ENCODE data around the gene THAP5.
"Not testable (repeated sequence)": the region's sequence is repeated elsewhere in the genome, so short reads cannot be mapped to it uniquely, and the experiment has no call there.

THAP5 gene

DNA sequence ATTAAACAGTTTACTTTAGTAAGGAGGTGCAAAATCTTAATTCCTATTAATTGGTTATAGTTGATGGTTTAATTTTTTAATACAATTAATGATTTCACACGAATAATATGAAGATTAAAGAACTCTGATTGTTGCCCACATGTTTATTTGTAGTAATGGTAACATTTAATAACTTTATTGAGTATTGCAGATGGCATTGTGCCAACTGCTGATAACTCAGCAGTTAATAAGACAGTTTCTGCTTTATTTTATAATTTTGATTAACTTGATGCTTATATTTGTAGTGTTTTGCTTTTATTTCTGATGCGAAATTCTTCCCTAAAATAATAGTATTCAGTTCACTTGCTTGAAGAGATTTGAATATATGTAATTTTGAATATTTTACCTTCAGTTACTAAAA is 3.0 kb upstream of the THAP5 start:
- DNase-seq (ENCODE audit: insufficient read length, low spot score) (no peak), FAIRE-seq (no peak)
- TF ChIP-seq POLR2AphosphoS5 (IDR thresholded peaks at IDR 0.05; ENCODE audit: low read depth, low read length) (no peak), POLR2A (IDR thresholded peaks at IDR 0.05; ENCODE audit: low read depth, low read length) (no peak), PAX5 (IDR thresholded peaks at IDR 0.05; ENCODE audit: insufficient read depth, low read length, severe bottlenecking) (no peak), SPI1 (IDR thresholded peaks at IDR 0.05; ENCODE audit: low read depth, low read length) (no peak), POU2F2 (IDR thresholded peaks at IDR 0.05; ENCODE audit: low read depth, low read length) (no peak), TAF1 (IDR thresholded peaks at IDR 0.05; ENCODE audit: low read depth, low read length) (no peak)

- DNase-seq (ENCODE audit: insufficient read length, low spot score), result peak; percentile 5
Measured at GRCh38 chr7:108570146-108570755, 745 bp upstream of the THAP5 start.

GRCh38 chr7:108568801-108569380 is 615 bp downstream of the THAP5 start:
- FAIRE-seq, result peak; percentile 52
- DNase-seq (ENCODE audit: insufficient read length, low spot score), result no peak
- TF ChIP-seq PAX5 (IDR thresholded peaks at IDR 0.05; ENCODE audit: insufficient read depth, low read length, severe bottlenecking) (no peak), POLR2A (IDR thresholded peaks at IDR 0.05; ENCODE audit: low read depth, low read length) (no peak), POU2F2 (IDR thresholded peaks at IDR 0.05; ENCODE audit: low read depth, low read length) (no peak), POLR2AphosphoS5 (IDR thresholded peaks at IDR 0.05; ENCODE audit: low read depth, low read length) (no peak), SPI1 (IDR thresholded peaks at IDR 0.05; ENCODE audit: low read depth, low read length) (no peak), TAF1 (IDR thresholded peaks at IDR 0.05; ENCODE audit: low read depth, low read length) (no peak)

More at GRCh38 chr7:108570146-108570755, 745 bp upstream of the THAP5 start:
- FAIRE-seq, result peak; percentile 86
- TF ChIP-seq POLR2AphosphoS5 (IDR thresholded peaks at IDR 0.05; ENCODE audit: low read depth, low read length) (no peak), SPI1 (IDR thresholded peaks at IDR 0.05; ENCODE audit: low read depth, low read length) (peak; percentile 21; the same call in 1 of the 2 replicates), POU2F2 (IDR thresholded peaks at IDR 0.05; ENCODE audit: low read depth, low read length) (no peak)

- TF ChIP-seq POLR2A (IDR thresholded peaks at IDR 0.05; ENCODE audit: low read depth, low read length) (no peak), PAX5 (IDR thresholded peaks at IDR 0.05; ENCODE audit: insufficient read depth, low read length, severe bottlenecking) (no peak), TAF1 (IDR thresholded peaks at IDR 0.05; ENCODE audit: low read depth, low read length) (no peak)
- FAIRE-seq, result no peak
- DNase-seq (ENCODE audit: insufficient read length, low spot score), result no peak
Measured at GRCh38 chr7:108565987-108566386, 3.5 kb downstream of the THAP5 start.

DNA sequence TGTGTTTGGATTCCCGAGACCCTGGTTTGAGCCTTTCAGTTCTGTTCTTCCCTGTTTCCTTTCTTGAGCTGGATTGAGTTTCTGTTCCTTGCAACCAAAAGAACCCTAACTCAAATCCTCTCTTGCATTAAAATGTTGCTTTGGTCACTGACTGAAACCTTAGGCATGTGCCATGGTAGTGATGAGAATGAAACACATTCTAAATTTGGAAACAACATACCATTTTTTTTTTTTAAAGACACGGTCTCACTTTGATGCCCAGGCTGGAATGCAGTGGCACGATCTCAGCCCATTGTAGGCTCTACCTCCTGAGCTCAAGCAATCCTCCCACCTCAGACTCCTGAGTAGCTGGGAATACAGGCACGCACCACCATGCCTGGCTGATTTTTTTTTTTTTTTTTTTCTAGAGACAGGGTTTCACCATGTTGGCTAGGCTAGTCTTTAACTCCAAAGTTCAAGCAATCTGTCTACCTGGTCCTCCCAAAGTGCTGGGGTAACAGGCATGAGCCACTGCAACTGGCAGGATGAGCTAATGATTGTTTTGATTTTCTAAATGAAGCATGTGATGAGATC is 8.4 kb downstream of the THAP5 start:
- TF ChIP-seq POLR2A (IDR thresholded peaks at IDR 0.05; ENCODE audit: low read depth, low read length), result no peak
- TF ChIP-seq POLR2AphosphoS5 (IDR thresholded peaks at IDR 0.05; ENCODE audit: low read depth, low read length), result no peak
- TF ChIP-seq SPI1 (IDR thresholded peaks at IDR 0.05; ENCODE audit: low read depth, low read length), result no peak
- TF ChIP-seq PAX5 (IDR thresholded peaks at IDR 0.05; ENCODE audit: insufficient read depth, low read length, severe bottlenecking), result no peak
- TF ChIP-seq TAF1 (IDR thresholded peaks at IDR 0.05; ENCODE audit: low read depth, low read length), result no peak
- TF ChIP-seq POU2F2 (IDR thresholded peaks at IDR 0.05; ENCODE audit: low read depth, low read length), result no peak
- DNase-seq (ENCODE audit: insufficient read length, low spot score) (no peak), FAIRE-seq (no peak)

GRCh38 chr7:108559253-108559652 is 10.3 kb downstream of the THAP5 start:
- TF ChIP-seq POLR2AphosphoS5 (IDR thresholded peaks at IDR 0.05; ENCODE audit: low read depth, low read length) (no peak), POLR2A (IDR thresholded peaks at IDR 0.05; ENCODE audit: low read depth, low read length) (no peak), PAX5 (IDR thresholded peaks at IDR 0.05; ENCODE audit: insufficient read depth, low read length, severe bottlenecking) (no peak), SPI1 (IDR thresholded peaks at IDR 0.05; ENCODE audit: low read depth, low read length) (no peak), TAF1 (IDR thresholded peaks at IDR 0.05; ENCODE audit: low read depth, low read length) (no peak), POU2F2 (IDR thresholded peaks at IDR 0.05; ENCODE audit: low read depth, low read length) (no peak)
- DNase-seq (ENCODE audit: insufficient read length, low spot score), result no peak
- no peak for FAIRE-seq

DNA sequence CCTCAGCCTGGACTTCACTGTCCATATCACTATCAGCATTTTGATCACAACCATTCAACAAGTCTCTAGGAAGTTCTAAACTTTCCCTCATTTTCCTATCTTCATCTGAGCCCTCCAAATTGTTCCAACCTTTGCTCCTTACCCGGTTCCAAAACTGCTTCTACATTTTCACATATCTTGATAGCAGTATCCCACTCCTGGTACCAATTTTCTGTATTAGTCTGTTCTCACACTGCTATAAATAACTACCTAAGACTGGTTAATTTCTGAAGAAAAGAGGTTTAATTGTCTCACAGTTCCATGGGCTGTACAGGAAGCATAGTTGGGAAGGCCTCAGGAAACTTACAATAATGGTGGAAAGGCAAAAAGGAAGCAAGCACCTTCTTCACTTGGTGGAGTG is 11.9 kb downstream of the THAP5 start:
- FAIRE-seq (no peak), DNase-seq (ENCODE audit: insufficient read length, low spot score) (no peak)
- TF ChIP-seq SPI1 (IDR thresholded peaks at IDR 0.05; ENCODE audit: low read depth, low read length) (no peak), POU2F2 (IDR thresholded peaks at IDR 0.05; ENCODE audit: low read depth, low read length) (no peak), POLR2A (IDR thresholded peaks at IDR 0.05; ENCODE audit: low read depth, low read length) (no peak)

DNA sequence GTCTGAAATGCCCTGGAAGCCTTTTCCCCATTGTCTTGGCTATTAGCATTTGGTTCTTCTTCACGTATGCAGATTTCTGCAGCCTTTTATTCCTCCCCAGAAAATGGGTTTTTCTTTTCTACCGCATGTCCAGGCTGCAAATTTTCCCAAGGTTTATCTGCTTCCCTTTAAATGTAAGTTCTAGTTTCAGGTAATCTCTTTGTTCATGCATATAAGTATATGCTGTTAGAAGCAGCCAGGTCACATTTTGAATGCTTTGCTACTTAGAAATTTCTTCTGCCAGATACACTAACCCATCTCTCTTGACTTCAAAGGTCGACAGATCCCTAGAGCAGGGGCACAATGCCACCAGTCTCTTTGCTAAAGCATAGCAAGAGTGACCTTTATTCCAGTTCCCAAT is 12.3 kb downstream of the THAP5 start:
- TF ChIP-seq POLR2A (IDR thresholded peaks at IDR 0.05; ENCODE audit: low read depth, low read length) (no peak), POU2F2 (IDR thresholded peaks at IDR 0.05; ENCODE audit: low read depth, low read length) (no peak), PAX5 (IDR thresholded peaks at IDR 0.05; ENCODE audit: insufficient read depth, low read length, severe bottlenecking) (no peak), SPI1 (IDR thresholded peaks at IDR 0.05; ENCODE audit: low read depth, low read length) (no peak), POLR2AphosphoS5 (IDR thresholded peaks at IDR 0.05; ENCODE audit: low read depth, low read length) (no peak), TAF1 (IDR thresholded peaks at IDR 0.05; ENCODE audit: low read depth, low read length) (no peak)
- FAIRE-seq, result no peak
- DNase-seq (ENCODE audit: insufficient read length, low spot score), result no peak

DNA sequence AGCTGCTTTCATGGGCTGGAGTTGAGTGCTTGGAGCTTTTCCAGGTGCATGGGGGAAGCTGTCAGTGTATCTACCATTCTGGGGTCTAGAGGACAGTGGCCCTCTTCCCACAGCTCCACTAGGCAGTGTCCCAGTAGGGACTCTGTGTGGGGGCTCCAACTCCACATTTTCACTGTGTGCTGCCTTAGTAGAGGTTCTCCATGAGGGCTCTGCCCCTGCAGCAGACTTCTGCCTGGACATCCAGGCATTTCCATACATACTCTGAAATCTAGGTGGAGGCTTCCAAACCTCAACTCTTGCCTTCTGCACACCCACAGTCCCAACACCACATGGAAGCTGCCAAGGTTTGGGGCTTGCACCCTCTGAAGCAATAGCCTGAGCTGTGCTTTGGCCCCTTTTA is 12.8 kb downstream of the THAP5 start:
- not testable (repeated sequence) for FAIRE-seq; DNase-seq (ENCODE audit: insufficient read length, low spot score)

DNA sequence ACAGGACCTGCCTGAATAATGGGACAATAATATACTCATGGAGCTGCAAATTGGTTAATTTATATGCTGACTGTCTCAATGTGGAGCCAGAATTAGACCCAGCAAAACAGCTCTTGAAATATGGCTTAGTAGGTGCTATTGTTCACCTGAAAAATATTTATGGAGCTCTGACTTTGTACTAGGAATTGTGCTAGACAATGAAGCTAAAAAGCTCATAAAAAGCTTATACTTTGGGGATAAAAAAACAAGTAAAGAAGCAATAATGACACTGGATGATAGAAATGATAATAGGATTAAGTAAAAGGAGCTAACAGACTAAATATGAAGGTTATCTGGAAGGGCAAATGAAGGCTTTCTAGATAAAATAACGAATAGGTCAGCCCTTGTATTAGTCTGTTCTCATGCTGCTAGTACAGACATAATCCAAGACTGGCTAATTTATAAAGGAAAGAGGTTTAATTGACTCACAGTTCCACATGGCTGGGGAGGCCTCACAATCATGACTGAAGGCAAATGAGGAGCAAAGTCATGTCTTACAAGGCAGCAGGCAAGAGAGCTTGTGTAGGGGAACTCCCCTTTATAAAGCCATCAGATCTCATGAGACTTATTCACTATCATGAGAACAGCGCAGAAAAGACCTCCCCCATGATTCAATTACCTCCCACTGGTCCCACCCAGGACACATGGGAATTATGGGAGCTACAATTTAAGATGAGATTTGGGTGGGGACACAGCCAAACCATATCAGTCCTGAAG is 21.2 kb downstream of the THAP5 start:
- FAIRE-seq; DNase-seq (ENCODE audit: insufficient read length, low spot score): not testable (repeated sequence)

Measured in GM12891 (cell line).